HepG2 (cell line): ENCODE results near the gene HNRNPA1L2. TPM values are rescaled to one million over a fixed set of nuclear protein-coding genes. Genes with fewer than 3 reads are reported as not detected.

Source experiments
- HMG20B ChIP-seq: conservative IDR thresholded peaks from 2 replicates; pipeline ENCODE4 v1.6.1; 2016; ENCODE audit warnings: missing genetic modification reagents, missing compliant biosample characterization
- MYC ChIP-seq: sonication (generic); formaldehyde crosslinking; IDR thresholded peaks from 2 replicates; pipeline ENCODE4 v1.9.0; 2021; ENCODE audit warnings: missing genetic modification reagents, borderline replicate concordance
- PHF5A ChIP-seq: IDR thresholded peaks from one replicate; pipeline ENCODE4 v1.6.1; 2018; ENCODE audit warnings: low read depth, missing genetic modification reagents; ENCODE audit not compliant: unreplicated experiment
- RAD21 ChIP-seq: fragments of 450-650 bp; formaldehyde crosslinking; IDR thresholded peaks from 2 replicates; pipeline ENCODE4 v1.5.0; 2020; ENCODE audit warnings: mild to moderate bottlenecking
- SALL2 ChIP-seq: sonication (generic); formaldehyde crosslinking; IDR thresholded peaks from 2 replicates; pipeline ENCODE4 v1.8.1; 2023; ENCODE audit warnings: mild to moderate bottlenecking, missing genetic modification reagents, inconsistent platforms
- ZMYM4 ChIP-seq: sonication (generic); formaldehyde crosslinking; IDR thresholded peaks from 2 replicates; pipeline ENCODE4 v1.8.1; 2023; ENCODE audit warnings: mild to moderate bottlenecking, missing genetic modification reagents
- polyA plus RNA-seq, 8 experiments: library from polyadenylated mRNA; depleted of rRNA in 3 of 8; stranded (reverse) in 7 of 8; unstranded in 1 of 8; fragments of >200 nt; fragmentation: Illumina TruSeq in 4 of 8; extraction: Trizol in 4 of 8; gene quantifications; 2 replicates each; pipeline versions ENCODE4 v1.2.1 to v1.2.3, GENCODE V29; 2011 to 2016; ENCODE audit warnings: low read depth in 4 of 8, missing spikeins in 1 of 8, mixed read lengths in 1 of 8; ENCODE audit not compliant: insufficient read depth in 1 of 8
- total RNA-seq, 5 experiments: library from RNA; depleted of rRNA; stranded (reverse); fragments of >200 nt; fragmentation: Illumina TruSeq; extraction: Trizol; gene quantifications; 2 replicates each; pipeline ENCODE4 v1.2.3, GENCODE V29; 2016; ENCODE audit warnings: low read depth in 1 of 5
- TF ChIP-seq, protein P1 (sequence below), 2 experiments: IDR thresholded peaks; 2 replicates each; pipeline ENCODE4 v1.6.1; 2011 to 2012; ENCODE audit warnings: low read length in 2 of 2, borderline replicate concordance in 1 of 2, low read depth in 1 of 2, mild to moderate bottlenecking in 1 of 2, moderate library complexity in 1 of 2
- TF ChIP-seq, protein P2 (sequence below): sonication (generic); formaldehyde crosslinking; IDR thresholded peaks from 2 replicates; pipeline ENCODE4 v1.4.0; 2020; ENCODE audit warnings: missing genetic modification reagents
- TF ChIP-seq, protein P3 (sequence below): IDR thresholded peaks from 2 replicates; pipeline ENCODE4 v1.4.0; 2020; ENCODE audit warnings: mild to moderate bottlenecking, missing genetic modification reagents
- TF ChIP-seq, protein P4 (sequence below): sonication (generic); formaldehyde crosslinking; IDR thresholded peaks from 2 replicates; pipeline ENCODE4 v1.9.0; 2021; ENCODE audit warnings: mild to moderate bottlenecking, missing genetic modification reagents

The HNRNPA1L2 gene
- total and polyA plus RNA-seq, 2 of the 13 experiments (the other 11 are each of a cell fraction or from before 2014, with no cell fraction given), result 3.6 to 7.1 TPM

DNA sequence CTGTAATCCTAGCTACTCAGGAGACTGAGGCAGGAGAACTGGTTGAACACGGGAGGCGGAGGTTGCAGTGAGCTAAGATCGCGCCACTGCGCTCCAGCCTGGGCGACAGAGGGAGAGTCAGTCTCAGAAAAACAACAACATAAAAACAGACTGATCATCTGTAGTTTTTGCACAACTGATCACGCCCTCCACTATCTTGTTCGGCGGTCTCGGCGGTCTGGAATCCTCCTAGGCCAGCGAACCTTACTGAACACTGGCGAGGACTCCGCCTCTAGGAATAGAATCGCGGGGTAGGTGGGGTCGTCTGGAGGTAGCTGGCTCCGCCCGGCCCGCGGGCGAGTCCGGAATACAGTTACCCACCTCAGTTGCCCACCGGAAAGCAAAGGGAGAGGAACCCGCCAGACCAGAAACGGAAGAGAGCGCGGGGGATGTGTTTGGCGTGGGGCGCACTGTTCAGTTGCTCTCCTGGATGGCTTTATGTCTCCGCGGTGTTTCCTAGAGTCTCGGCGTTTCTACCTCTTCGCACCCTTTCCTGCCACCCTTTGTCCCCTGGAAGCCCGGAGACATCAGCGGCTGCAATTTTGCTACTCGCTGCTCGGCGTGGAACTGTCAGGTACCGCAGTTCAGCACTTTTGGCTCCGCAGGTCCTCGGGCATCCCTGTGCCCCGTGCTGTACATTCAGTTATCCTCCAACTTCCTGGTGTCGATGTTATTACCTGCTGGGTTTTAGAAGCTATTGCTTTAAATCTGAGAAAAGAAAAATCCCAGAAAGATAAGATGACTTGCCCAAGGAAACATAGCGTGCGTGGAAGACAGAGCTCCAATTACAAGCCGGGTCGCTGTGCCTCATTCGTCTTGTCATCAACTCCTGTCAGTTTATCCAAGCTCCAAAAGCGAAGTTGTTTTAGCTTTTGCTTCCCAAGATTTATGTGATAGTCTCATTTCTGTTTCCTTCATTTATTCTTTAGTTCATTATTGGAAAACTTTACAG, 24.9 kb upstream of the HNRNPA1L2 start (continued):
- TF ChIP-seq, protein P1, sequence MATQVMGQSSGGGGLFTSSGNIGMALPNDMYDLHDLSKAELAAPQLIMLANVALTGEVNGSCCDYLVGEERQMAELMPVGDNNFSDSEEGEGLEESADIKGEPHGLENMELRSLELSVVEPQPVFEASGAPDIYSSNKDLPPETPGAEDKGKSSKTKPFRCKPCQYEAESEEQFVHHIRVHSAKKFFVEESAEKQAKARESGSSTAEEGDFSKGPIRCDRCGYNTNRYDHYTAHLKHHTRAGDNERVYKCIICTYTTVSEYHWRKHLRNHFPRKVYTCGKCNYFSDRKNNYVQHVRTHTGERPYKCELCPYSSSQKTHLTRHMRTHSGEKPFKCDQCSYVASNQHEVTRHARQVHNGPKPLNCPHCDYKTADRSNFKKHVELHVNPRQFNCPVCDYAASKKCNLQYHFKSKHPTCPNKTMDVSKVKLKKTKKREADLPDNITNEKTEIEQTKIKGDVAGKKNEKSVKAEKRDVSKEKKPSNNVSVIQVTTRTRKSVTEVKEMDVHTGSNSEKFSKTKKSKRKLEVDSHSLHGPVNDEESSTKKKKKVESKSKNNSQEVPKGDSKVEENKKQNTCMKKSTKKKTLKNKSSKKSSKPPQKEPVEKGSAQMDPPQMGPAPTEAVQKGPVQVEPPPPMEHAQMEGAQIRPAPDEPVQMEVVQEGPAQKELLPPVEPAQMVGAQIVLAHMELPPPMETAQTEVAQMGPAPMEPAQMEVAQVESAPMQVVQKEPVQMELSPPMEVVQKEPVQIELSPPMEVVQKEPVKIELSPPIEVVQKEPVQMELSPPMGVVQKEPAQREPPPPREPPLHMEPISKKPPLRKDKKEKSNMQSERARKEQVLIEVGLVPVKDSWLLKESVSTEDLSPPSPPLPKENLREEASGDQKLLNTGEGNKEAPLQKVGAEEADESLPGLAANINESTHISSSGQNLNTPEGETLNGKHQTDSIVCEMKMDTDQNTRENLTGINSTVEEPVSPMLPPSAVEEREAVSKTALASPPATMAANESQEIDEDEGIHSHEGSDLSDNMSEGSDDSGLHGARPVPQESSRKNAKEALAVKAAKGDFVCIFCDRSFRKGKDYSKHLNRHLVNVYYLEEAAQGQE (IDR thresholded peaks at IDR 0.05; ENCODE audit: borderline replicate concordance in 1 of 2, low read depth in 1 of 2, low read length in 2 of 2), result peak in 1 of 2 experiments; percentile 36; a peak in 1 of 4 replicates
- TF ChIP-seq SALL2 (CRISPR knock-in tag) (peak; percentile 90), ZMYM4 (CRISPR knock-in tag) (peak; percentile 90), PHF5A (CRISPR knock-in tag) (peak; percentile 88), MYC (CRISPR knock-in tag) (peak; percentile 59; the same call in 1 of the 2 replicates), HMG20B (CRISPR knock-in tag) (peak; percentile 16; the same call in 1 of the 2 replicates), RAD21 (CRISPR knock-in tag) (peak; percentile 9; the same call in 1 of the 2 replicates)
- TF ChIP-seq, protein P2, sequence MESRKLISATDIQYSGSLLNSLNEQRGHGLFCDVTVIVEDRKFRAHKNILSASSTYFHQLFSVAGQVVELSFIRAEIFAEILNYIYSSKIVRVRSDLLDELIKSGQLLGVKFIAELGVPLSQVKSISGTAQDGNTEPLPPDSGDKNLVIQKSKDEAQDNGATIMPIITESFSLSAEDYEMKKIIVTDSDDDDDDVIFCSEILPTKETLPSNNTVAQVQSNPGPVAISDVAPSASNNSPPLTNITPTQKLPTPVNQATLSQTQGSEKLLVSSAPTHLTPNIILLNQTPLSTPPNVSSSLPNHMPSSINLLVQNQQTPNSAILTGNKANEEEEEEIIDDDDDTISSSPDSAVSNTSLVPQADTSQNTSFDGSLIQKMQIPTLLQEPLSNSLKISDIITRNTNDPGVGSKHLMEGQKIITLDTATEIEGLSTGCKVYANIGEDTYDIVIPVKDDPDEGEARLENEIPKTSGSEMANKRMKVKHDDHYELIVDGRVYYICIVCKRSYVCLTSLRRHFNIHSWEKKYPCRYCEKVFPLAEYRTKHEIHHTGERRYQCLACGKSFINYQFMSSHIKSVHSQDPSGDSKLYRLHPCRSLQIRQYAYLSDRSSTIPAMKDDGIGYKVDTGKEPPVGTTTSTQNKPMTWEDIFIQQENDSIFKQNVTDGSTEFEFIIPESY (CRISPR knock-in tag), result 0 out of 2 replicates have a peak, but pooled peaks have one; percentile 46
- TF ChIP-seq, protein P3, sequence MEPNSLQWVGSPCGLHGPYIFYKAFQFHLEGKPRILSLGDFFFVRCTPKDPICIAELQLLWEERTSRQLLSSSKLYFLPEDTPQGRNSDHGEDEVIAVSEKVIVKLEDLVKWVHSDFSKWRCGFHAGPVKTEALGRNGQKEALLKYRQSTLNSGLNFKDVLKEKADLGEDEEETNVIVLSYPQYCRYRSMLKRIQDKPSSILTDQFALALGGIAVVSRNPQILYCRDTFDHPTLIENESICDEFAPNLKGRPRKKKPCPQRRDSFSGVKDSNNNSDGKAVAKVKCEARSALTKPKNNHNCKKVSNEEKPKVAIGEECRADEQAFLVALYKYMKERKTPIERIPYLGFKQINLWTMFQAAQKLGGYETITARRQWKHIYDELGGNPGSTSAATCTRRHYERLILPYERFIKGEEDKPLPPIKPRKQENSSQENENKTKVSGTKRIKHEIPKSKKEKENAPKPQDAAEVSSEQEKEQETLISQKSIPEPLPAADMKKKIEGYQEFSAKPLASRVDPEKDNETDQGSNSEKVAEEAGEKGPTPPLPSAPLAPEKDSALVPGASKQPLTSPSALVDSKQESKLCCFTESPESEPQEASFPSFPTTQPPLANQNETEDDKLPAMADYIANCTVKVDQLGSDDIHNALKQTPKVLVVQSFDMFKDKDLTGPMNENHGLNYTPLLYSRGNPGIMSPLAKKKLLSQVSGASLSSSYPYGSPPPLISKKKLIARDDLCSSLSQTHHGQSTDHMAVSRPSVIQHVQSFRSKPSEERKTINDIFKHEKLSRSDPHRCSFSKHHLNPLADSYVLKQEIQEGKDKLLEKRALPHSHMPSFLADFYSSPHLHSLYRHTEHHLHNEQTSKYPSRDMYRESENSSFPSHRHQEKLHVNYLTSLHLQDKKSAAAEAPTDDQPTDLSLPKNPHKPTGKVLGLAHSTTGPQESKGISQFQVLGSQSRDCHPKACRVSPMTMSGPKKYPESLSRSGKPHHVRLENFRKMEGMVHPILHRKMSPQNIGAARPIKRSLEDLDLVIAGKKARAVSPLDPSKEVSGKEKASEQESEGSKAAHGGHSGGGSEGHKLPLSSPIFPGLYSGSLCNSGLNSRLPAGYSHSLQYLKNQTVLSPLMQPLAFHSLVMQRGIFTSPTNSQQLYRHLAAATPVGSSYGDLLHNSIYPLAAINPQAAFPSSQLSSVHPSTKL (CRISPR knock-in tag), result peak; percentile 82
- TF ChIP-seq, protein P4, sequence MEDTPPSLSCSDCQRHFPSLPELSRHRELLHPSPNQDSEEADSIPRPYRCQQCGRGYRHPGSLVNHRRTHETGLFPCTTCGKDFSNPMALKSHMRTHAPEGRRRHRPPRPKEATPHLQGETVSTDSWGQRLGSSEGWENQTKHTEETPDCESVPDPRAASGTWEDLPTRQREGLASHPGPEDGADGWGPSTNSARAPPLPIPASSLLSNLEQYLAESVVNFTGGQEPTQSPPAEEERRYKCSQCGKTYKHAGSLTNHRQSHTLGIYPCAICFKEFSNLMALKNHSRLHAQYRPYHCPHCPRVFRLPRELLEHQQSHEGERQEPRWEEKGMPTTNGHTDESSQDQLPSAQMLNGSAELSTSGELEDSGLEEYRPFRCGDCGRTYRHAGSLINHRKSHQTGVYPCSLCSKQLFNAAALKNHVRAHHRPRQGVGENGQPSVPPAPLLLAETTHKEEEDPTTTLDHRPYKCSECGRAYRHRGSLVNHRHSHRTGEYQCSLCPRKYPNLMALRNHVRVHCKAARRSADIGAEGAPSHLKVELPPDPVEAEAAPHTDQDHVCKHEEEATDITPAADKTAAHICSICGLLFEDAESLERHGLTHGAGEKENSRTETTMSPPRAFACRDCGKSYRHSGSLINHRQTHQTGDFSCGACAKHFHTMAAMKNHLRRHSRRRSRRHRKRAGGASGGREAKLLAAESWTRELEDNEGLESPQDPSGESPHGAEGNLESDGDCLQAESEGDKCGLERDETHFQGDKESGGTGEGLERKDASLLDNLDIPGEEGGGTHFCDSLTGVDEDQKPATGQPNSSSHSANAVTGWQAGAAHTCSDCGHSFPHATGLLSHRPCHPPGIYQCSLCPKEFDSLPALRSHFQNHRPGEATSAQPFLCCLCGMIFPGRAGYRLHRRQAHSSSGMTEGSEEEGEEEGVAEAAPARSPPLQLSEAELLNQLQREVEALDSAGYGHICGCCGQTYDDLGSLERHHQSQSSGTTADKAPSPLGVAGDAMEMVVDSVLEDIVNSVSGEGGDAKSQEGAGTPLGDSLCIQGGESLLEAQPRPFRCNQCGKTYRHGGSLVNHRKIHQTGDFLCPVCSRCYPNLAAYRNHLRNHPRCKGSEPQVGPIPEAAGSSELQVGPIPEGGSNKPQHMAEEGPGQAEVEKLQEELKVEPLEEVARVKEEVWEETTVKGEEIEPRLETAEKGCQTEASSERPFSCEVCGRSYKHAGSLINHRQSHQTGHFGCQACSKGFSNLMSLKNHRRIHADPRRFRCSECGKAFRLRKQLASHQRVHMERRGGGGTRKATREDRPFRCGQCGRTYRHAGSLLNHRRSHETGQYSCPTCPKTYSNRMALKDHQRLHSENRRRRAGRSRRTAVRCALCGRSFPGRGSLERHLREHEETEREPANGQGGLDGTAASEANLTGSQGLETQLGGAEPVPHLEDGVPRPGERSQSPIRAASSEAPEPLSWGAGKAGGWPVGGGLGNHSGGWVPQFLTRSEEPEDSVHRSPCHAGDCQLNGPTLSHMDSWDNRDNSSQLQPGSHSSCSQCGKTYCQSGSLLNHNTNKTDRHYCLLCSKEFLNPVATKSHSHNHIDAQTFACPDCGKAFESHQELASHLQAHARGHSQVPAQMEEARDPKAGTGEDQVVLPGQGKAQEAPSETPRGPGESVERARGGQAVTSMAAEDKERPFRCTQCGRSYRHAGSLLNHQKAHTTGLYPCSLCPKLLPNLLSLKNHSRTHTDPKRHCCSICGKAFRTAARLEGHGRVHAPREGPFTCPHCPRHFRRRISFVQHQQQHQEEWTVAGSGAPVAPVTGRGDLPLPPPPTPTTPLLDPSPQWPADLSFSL, result no peak
